Activated CD8-positive, alpha-beta T cell treated with anti-CD3 and anti-CD28 coated beads for 36 hours (primary cell): Measurements from ENCODE around the gene TMEM31. TPM values are rescaled to one million over a fixed set of nuclear protein-coding genes. Genes with fewer than 3 reads are reported as not detected.
"Not testable (repeated sequence)": the region's sequence is repeated elsewhere in the genome, so short reads cannot be mapped to it uniquely, and the experiment has no call there.

ENCODE experiments used
- ATAC-seq: fragments of 200-7000 bp; cut with Tn5 transposase; one replicate; pipeline ENCODE4 v1.10.0; 2021; ENCODE audit warnings: mild to moderate bottlenecking, moderate library complexity
- CTCF ChIA-PET: fragments of 350-600 bp; sonication (Branson Sonifier 250); formaldehyde crosslinking; loops from one replicate; lab custom pipeline; 2021; ENCODE audit warnings: antibody characterized with exemption; lab: Charles Lee
- POLR2A ChIA-PET: fragments of 350-600 bp; sonication (Branson Sonifier 250); formaldehyde crosslinking; loops from one replicate; lab custom pipeline; 2021; ENCODE audit warnings: antibody characterized with exemption; lab: Charles Lee
- DNase-seq: peaks from one replicate; pipeline ENCODE4 v3.0.0-alpha.2; 2020
- H3K27ac Mint-ChIP-seq: one replicate; pipeline ENCODE4 v1.8.0; 2021; ENCODE audit warnings: mild to moderate bottlenecking, mixed read lengths
- H3K27me3 Mint-ChIP-seq: one replicate; pipeline ENCODE4 v1.8.0; 2021; ENCODE audit warnings: mixed read lengths
- H3K36me3 Mint-ChIP-seq: one replicate; pipeline ENCODE4 v1.8.0; 2021; ENCODE audit warnings: low read depth, mixed read lengths
- H3K4me1 Mint-ChIP-seq: one replicate; pipeline ENCODE4 v1.8.0; 2021; ENCODE audit warnings: low read depth, mixed read lengths
- H3K4me3 Mint-ChIP-seq: one replicate; pipeline ENCODE4 v1.8.0; 2021; ENCODE audit warnings: mild to moderate bottlenecking, moderate library complexity, mixed read lengths
- H3K9me3 Mint-ChIP-seq: one replicate; pipeline ENCODE4 v1.8.0; 2021; ENCODE audit warnings: mixed read lengths
- intact Hi-C: fragments of 100-400 bp; cut with micrococcal nuclease; formaldehyde crosslinking; loops from one replicate; pipeline ENCODE4 v1.10.0; 2022
- total RNA-seq, 2 experiments: library from RNA; stranded (reverse); gene quantifications; one replicate each; pipeline ENCODE4 v1.2.3, GENCODE V29; 2021
- TF ChIP-seq, protein P1 (sequence below): fragments of 200-600 bp; IDR thresholded peaks from one replicate; pipeline ENCODE4 v1.8.0; 2022; ENCODE audit warnings: antibody characterized with exemption, mild to moderate bottlenecking

TMEM31 gene
- total RNA-seq, 2 experiments from 2014 or later: 0.52 to 1.1 TPM

DNA sequence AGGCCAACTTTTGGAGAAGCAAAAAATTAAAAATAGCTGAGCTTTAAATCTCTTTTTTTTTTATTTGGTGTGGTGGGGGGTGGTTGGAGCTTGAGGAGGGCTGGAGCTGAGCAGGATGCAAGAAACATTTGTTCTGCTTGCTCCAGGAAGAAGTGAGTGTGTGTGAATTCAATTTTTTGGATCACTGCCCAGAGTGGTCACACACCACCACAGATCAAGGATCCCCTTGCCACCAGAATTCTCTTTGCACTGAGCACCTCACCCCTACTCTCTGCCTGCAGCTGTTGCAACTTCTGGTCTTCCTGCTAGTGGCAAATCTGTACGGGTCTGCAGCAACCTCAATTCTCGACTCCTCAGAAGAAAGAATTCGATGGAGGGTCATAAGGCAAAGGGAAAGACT lies 46.0 kb downstream of the TMEM31 start:
- H3K27ac Mint-ChIP-seq: no peak overlapping the region
- TF ChIP-seq, protein P1, sequence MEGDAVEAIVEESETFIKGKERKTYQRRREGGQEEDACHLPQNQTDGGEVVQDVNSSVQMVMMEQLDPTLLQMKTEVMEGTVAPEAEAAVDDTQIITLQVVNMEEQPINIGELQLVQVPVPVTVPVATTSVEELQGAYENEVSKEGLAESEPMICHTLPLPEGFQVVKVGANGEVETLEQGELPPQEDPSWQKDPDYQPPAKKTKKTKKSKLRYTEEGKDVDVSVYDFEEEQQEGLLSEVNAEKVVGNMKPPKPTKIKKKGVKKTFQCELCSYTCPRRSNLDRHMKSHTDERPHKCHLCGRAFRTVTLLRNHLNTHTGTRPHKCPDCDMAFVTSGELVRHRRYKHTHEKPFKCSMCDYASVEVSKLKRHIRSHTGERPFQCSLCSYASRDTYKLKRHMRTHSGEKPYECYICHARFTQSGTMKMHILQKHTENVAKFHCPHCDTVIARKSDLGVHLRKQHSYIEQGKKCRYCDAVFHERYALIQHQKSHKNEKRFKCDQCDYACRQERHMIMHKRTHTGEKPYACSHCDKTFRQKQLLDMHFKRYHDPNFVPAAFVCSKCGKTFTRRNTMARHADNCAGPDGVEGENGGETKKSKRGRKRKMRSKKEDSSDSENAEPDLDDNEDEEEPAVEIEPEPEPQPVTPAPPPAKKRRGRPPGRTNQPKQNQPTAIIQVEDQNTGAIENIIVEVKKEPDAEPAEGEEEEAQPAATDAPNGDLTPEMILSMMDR: no peak
- ChIA-PET POLR2A (no interaction called here), CTCF (no interaction called here)
- H3K4me3 Mint-ChIP-seq: no peak overlapping the region
- H3K9me3 Mint-ChIP-seq: peaks cover 4% of the 10 kb centered on the region
- no peaks in the 10 kb centered on the region for H3K27me3 Mint-ChIP-seq
- no peaks in the 10 kb centered on the region for H3K36me3 Mint-ChIP-seq
- no peak for ATAC-seq
- intact Hi-C loops: no loop called here
- no peak for DNase-seq
- no peaks in the 10 kb centered on the region for H3K4me1 Mint-ChIP-seq

DNA sequence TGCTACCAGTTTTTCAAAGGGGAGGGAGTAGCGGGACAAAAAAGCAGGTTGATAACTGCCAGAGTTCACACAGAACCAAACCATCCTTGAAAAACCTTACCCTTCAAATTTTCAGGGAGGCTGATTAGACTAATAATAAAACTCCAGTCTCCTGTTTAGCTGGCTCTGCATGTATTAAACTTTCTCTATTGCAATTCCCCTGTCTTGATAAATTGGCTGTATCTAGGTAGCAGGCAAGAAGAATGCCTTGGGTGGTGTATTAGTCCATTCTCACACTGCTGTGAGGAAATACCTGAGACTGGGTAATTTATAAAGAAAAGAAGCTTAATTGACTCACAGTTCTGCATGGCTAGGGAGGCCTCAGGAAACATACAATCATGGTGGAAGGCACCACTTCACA lies 47.8 kb downstream of the TMEM31 start:
- peaks cover 4% of the 10 kb centered on the region for H3K9me3 Mint-ChIP-seq
- H3K36me3 Mint-ChIP-seq: no peaks in the 10 kb centered on the region
- H3K4me3 Mint-ChIP-seq: no peak overlapping the region
- ChIA-PET POLR2A (no interaction called here), CTCF (no interaction called here)
- H3K27ac Mint-ChIP-seq: no peak overlapping the region
- ATAC-seq (no peak), DNase-seq (no peak)
- intact Hi-C loops: no loop called here
- no peaks in the 10 kb centered on the region for H3K4me1 Mint-ChIP-seq
- no peaks in the 10 kb centered on the region for H3K27me3 Mint-ChIP-seq
- TF ChIP-seq, protein P1: no peak

DNA sequence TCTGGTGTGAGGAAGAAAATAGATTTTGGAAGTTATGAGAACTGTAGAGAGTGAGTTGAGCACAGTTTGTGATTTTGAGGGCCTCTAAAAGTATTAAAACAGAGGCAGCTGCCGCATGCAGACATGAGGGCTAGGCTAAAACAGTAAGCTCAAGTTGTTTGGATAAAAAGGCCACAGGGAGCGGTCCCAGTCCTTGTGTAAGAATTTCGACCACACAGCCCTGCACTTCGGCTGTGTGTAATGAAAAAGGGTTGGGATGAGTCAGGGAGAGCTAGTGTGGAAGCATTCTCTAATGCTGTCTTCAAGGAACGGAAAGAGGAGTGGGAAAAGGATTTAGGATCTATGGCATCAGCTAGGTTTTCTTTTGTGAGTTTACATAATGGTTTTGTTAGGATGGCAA lies 52.8 kb downstream of the TMEM31 start:
- ATAC-seq, H3K4me1 Mint-ChIP-seq, H3K27ac Mint-ChIP-seq, intact Hi-C loops, DNase-seq, H3K4me3 Mint-ChIP-seq, H3K9me3 Mint-ChIP-seq, CTCF ChIA-PET, H3K27me3 Mint-ChIP-seq, H3K36me3 Mint-ChIP-seq, POLR2A ChIA-PET: not testable (repeated sequence)

Other genes with a start within 250 kb of the TMEM31 start
- gene RAB40A, start 191.4 kb upstream of the TMEM31 start, total RNA-seq: under 1 TPM; 0.18 to 0.58 TPM
- 10 to 100 TPM; 15.8 to 18.7 TPM for gene TCEAL4, start 125.4 kb upstream of the TMEM31 start, total RNA-seq
- 1 to 10 TPM; 5.6 to 7.9 TPM for gene TCEAL3, start 102.9 kb upstream of the TMEM31 start, total RNA-seq
- 1 to 10 TPM; 6.5 to 7.7 TPM for gene TCEAL1, start 81.9 kb upstream of the TMEM31 start, total RNA-seq
- 100 to 1,000 TPM; 234 to 239 TPM for gene MORF4L2, start 24.2 kb upstream of the TMEM31 start, total RNA-seq
- gene PLP1, start 65.9 kb downstream of the TMEM31 start, total RNA-seq: not detected
- under 1 TPM; 0.38 to 0.45 TPM for gene RAB9B, start 121.3 kb downstream of the TMEM31 start, total RNA-seq